Suppressor macrophage (primary cell): ENCODE results near the gene SIPA1L3.

Source experiments
- DNase-seq, 4 experiments: peaks; one replicate each; pipeline ENCODE4 v3.0.0-alpha.2; 2020 to 2022

Gene SIPA1L3

GRCh38 chr19:38003438-38004185, 96.6 kb downstream of the SIPA1L3 start:
- peak; percentile 24 to 52 (median 41) for DNase-seq

DNA sequence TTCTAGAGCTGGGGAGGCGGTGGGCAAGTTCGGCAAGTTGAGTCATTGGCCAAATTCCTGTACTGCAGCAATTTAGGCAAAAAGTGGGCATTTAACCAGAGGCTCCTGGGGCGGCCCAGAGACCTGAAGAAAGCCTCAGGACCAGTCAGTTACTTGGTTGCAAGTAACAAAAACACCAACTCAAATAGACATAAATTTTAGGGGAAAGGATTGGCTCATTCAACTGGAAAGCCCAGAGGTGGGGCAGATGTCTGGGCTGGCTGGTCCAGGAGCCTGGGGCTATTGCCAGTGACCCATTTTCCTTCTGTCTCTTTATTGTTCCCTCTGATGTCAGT, 97.1 kb downstream of the SIPA1L3 start:
- no peak for DNase-seq

- DNase-seq, result peak; percentile 76 to 85 (median 82)
These were observed 97.7 kb downstream of the SIPA1L3 start for GRCh38 chr19:38004521-38005223.

DNA sequence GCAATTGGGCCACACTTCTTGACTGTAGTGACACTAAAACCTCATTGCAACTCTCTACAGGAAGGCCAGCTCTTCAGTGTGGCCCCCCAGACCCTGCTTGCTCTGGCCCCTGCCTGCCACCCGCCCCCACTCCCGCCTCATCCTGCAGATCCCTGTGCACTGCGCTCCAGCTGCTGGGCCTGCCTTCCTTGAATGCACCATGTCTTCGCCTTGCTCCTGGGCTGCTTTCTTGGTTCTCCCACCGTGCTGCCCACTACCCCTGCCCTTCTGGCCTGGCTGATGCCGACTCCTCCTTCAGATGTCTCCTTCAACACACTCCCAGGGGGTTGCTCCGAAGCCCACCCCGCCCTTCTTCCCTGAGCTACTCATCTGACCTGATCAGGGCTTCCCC, 98.2 kb downstream of the SIPA1L3 start:
- DNase-seq, result no peak

GRCh38 chr19:38006361-38007045, 99.5 kb downstream of the SIPA1L3 start:
- DNase-seq, result peak in 3 of 4 experiments; percentile 30 to 40 (median 31)

- DNase-seq, result no peak
These were observed 102.7 kb downstream of the SIPA1L3 start for GRCh38 chr19:38009650-38010242.

- no peak for DNase-seq
These were observed 104.4 kb downstream of the SIPA1L3 start for GRCh38 chr19:38011426-38011825.

DNA sequence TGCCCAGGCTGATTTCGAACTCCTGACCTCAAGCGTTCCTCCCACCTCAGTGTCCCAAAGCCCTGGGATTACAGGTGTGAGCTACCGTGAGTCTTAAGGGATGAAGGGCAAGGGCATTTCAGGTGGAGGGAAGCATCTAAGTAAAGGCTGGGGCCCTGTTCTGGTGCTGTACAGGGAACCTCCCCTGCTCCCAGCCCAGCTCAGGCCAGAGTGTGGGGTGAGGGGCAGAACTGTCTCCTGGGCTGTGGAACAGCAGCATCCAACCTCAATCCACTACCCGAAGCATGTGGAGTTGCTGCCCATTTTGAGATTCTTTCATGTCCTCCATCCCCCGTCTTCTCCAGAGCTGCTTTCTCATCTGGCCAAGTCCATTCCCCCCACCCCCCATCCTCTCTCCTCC, 105.3 kb downstream of the SIPA1L3 start:
- DNase-seq, result no peak

DNA sequence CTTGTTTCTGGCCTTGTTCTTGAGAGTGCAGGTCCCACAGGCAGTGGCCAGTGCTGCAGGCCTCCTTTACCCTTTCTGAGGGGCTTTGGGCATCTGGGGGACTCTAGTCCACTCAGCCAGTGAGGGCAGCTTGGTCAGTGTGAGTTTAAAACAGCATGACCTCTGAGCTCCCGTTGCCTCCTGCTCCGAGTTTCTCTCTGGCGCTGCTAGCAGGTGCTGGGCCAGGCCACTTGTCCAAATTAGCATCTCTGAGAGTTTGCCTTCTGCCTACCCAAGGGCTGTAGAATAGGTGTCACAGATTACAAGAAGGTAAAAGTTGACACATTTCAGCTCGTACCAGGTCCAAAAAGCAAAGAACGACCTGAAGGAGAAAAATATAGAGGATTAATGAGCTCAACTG, 105.9 kb downstream of the SIPA1L3 start:
- no peak for DNase-seq

DNA sequence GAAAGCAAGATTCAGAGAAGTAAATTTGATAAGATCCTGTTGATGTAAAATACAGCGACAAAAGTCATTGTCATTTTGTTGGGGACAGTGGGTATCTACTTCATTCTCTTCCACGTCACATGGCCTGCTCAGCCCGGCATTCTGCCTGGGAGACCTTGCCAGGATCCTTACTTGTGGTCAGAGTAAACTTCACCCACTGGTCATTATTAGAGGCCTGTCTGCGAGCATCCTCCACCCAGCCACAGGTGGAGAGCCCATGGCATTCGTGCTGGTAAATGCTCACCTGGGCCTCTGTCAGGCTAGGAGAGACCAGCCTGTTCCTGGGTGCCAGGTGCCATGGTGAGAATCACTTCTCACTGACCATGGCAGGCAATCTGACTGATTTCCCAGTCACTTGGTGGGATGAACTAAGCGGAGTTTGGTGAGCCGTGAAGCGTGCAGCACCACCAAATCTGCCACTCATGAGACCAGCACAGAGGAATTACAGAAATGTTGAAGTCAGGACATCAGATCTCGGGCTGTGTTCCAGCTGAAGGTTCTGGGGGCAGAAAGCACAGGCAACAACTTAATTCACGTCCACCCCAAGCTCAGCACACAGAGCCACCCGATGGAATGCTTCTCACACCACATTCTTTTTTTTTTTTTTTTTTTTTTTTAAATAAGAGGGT, 107.0 kb downstream of the SIPA1L3 start:
- no peak for DNase-seq

- DNase-seq, result no peak
These were observed 108.2 kb downstream of the SIPA1L3 start for GRCh38 chr19:38015216-38015615.

DNA sequence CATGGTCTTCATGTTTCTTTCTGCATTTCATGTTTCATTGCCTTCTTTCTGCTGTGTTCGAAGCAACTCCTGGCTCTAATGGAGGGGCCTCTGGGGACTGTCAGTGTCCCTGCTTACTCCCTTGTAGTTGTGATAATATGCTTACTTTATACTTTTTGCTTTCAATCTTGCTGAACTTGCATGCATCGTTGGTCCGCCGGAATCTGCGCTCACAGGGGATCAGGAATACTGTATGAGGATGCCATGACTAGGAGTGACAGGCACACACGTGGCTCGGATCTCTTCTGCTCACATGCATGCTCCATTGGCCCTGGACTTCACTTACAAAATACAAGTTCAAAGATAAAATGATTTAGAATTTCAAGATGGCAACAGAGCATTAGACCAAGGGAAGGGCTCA, 108.8 kb downstream of the SIPA1L3 start:
- DNase-seq, result no peak

DNA sequence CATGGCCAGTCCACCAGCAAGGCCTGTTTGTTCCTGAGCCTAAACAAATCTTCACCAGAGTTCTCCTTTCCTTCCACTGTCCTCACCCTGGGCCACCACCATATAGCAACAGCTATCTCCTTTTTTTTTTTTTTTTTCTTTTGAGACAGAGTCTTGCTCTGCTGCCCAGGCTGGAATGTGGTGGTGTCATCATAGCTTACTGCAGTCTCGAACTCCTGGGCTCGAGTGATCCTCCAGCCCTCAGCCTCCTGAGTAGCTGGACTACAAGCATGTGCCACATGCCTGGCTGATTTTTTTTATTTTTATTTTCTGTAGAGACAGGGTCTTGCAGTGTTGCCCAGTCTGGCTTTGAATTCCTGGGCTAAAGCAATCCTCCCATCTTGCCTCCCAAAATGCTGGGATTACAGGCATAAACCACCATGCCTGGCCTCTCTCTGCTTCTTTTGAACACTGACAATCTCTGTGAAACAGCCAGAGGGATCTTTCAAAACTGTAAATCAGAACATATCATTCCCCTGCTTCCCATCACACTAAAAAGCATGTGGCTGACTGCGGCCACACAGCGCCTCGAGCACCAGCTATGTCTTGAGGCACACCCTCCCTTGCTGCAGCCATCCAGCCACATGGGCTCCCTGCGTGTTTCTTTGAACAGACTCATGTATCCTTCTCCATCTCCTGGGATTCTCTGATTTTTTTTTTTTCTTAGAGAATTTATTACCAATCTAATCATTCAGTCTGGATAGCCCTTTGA, 110.6 kb downstream of the SIPA1L3 start:
- DNase-seq, result no peak

GRCh38 chr19:38018694-38019395, 111.8 kb downstream of the SIPA1L3 start:
- DNase-seq, result no peak

DNA sequence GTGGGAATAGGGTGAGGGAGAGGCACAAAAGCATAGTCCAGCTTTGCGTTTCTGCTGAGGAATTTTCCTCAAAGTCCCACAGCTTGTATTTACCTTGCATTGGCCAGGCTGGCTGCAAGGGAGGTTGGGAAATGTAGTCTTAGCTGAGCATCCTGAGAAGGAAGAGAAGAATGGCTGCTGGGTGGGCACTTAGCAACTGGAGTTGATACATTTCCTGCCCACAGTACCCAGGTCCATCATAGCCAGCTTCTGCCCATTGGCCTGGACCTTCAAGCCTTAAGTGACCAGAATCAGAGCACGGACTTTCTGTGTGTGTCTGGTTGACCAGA, 112.4 kb downstream of the SIPA1L3 start:
- DNase-seq, result no peak

- DNase-seq, result peak in 3 of 4 experiments; percentile 34 to 46 (median 40)
These were observed 113.3 kb downstream of the SIPA1L3 start for GRCh38 chr19:38020311-38020710.

- no peak for DNase-seq
These were observed 114.3 kb downstream of the SIPA1L3 start for GRCh38 chr19:38021352-38021751.

DNA sequence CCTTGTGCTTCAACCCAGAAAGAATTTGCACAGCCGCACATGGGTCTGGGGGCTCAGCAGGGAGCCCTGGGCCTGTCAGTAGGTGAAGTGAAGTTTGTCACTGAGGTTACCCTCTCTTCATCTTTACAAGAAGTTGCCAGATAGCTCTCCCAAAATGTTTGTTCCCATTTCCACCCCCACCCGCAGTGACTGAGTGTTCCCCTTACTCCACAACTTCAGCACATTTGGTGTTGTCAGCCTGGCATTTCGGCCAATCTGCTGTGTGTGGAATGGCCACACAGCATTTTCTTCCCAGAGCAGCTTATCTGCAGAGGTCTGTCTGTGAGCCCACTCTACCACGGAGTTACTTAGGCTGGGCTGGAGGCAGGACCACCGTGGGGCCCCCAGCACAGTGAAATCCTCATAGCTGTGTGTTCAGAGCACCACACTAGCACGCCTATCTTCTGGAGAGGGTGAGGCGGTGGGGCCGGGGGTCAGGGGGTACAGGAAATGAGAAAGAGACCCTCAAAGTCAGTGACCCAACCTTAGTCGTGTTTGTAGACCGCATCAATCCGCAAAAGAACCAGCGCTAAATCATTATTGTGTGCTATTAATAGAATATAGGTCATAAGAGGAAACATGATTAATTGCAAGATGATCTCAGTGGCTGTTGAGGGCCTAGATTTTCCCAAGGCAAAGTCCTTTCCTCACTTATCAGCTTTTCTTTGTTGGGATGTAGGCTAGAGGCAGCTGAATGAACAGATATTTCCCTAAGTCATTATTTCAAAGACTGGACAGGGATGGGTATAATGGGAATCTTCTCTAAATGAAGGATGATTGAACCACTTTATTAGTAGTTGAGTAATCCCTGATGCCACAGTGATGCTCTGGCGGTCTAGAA, 116.0 kb downstream of the SIPA1L3 start:
- peak; percentile 58 to 74 (median 69) for DNase-seq

DNA sequence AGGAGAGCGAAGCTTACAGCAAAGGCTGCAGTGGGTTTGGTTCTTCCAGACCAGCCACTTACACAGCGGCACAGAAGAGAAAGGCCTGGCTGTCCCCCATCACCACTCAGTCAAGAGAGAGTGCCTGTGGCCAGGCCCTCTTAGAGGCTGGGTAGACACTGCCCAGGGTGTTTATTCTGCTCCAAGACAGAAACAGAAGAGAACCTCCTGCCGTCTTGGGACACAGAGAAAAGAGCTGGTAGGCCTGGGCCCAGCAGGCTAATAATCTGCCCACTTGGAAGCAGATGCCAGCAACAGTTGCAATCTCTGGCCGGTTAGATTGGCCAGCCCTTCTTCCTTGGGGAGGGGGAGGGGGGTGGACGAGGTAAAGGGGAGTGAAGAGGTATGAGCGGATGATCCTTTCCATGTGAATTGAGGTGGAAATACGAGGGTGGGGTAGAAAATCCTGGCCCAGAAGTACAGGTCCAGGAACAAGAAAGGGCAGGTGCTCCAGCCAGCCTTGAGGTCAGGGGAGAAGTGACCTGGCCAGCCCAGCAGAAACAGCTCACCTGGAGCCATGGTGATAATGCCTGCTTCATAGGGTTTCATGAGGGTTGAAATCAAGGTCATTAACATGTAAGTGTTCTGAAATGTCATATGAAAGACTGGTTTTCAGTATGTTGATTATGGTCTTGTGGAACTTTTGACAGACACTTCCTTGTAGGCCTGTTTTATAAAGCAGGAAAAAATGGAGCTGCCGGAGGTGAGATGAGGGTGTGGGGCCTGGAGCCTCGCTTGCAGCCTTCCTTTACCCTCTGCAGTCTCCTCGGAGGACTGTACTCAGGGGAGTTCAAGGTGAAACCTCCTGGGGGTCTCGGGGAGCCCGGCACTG, 116.9 kb downstream of the SIPA1L3 start:
- no peak for DNase-seq
